BJ (cell line): ENCODE measurements around the gene HIVEP2. TPM values are rescaled to one million over a fixed set of nuclear protein-coding genes. Genes with fewer than 3 reads are reported as not detected.

Experiments used
- CTCF ChIA-PET: fragments of 350-600 bp; formaldehyde crosslinking; extraction: SDS; loops from one replicate; lab custom pipeline; 2021; ENCODE audit warnings: antibody characterized with exemption, inconsistent platforms; lab: Yijun Ruan, JAX
- POLR2A ChIA-PET: fragments of 300-600 bp; sonication (Branson Sonifier 250); formaldehyde crosslinking; extraction: SDS; loops from one replicate; lab custom pipeline; 2021; ENCODE audit warnings: antibody characterized with exemption; lab: Charles Lee
- DNase-seq: peaks from one replicate; pipeline ENCODE4 v3.0.0-alpha.2; 2011; ENCODE audit warnings: low read depth
- H3K27me3 ChIP-seq: 2 replicates; pipeline ENCODE4 v1.6.0; 2011; ENCODE audit warnings: low read length; ENCODE audit not compliant: control insufficient read depth, insufficient read depth
- H3K36me3 ChIP-seq: 2 replicates; pipeline ENCODE4 v1.5.1; 2011; ENCODE audit warnings: low read length; ENCODE audit not compliant: control insufficient read depth, insufficient read depth
- H3K4me3 ChIP-seq: 2 replicates; pipeline ENCODE4 v1.5.1; 2011; ENCODE audit warnings: low read depth, mild to moderate bottlenecking, control low read depth, low read length
- CTCF ChIP-seq: IDR thresholded peaks from 2 replicates; pipeline ENCODE4 v1.5.1; 2011; ENCODE audit warnings: low read depth, mild to moderate bottlenecking, control low read depth, inconsistent platforms, low read length, moderate library complexity; ENCODE audit not compliant: insufficient read depth
- polyA plus RNA-seq: library from polyadenylated mRNA; depleted of rRNA; stranded (reverse); fragments of >200 nt; gene quantifications from 2 replicates; pipeline ENCODE4 v1.2.3, GENCODE V29; 2011

Gene HIVEP2
- polyA plus RNA-seq, 1 experiment, result 3.7 TPM

- CTCF ChIA-PET, result no interaction called here
Observed at GRCh38 chr6:142850679-142851423, 94.1 kb downstream of the HIVEP2 start.

GRCh38 chr6:142848976-142849375, 96.0 kb downstream of the HIVEP2 start:
- Histone ChIP-seq H3K27me3 (no peaks in the 10 kb centered on the region), H3K36me3 (no peaks in the 10 kb centered on the region), H3K4me3 (no peak overlapping the region)
- no peak for TF ChIP-seq CTCF
- ChIA-PET POLR2A (no interaction called here), CTCF (no interaction called here)
- DNase-seq, result no peak

More at GRCh38 chr6:142850679-142851423, 94.1 kb downstream of the HIVEP2 start:
- DNase-seq, result no peak
- TF ChIP-seq CTCF, result no peak
- Histone ChIP-seq H3K36me3 (no peaks in the 10 kb centered on the region), H3K27me3 (no peaks in the 10 kb centered on the region), H3K4me3 (no peak overlapping the region)
- POLR2A ChIA-PET, result no interaction called here

- ChIA-PET POLR2A (no interaction called here), CTCF (no interaction called here)
- no peak for DNase-seq
- H3K27me3 ChIP-seq, result no peaks in the 10 kb centered on the region
- no peak for TF ChIP-seq CTCF
- no peak overlapping the region for H3K4me3 ChIP-seq
- no peaks in the 10 kb centered on the region for H3K36me3 ChIP-seq
Observed at GRCh38 chr6:142848156-142848555, 96.8 kb downstream of the HIVEP2 start.

GRCh38 chr6:142846883-142847287, 98.1 kb downstream of the HIVEP2 start:
- Histone ChIP-seq H3K36me3 (no peaks in the 10 kb centered on the region), H3K4me3 (no peak overlapping the region), H3K27me3 (no peaks in the 10 kb centered on the region)
- peak; percentile 67 for DNase-seq
- ChIA-PET CTCF (interaction anchor here (0.6 kb wide), 1 partner anchor 578 kb away, joined by 4 read pairs; no protein-coding TSS in a partner anchor), POLR2A (interaction anchor here (0.7 kb wide), 1 partner anchor 100 kb away, joined by 9 read pairs; no protein-coding TSS in a partner anchor)
- TF ChIP-seq CTCF, result no peak

- CTCF ChIA-PET, result interaction anchor here (0.6 kb wide), 1 partner anchor 579 kb away, joined by 4 read pairs; no protein-coding TSS in a partner anchor
- no peak overlapping the region for H3K4me3 ChIP-seq
- POLR2A ChIA-PET, result no interaction called here
Observed at GRCh38 chr6:142846459-142846831, 98.5 kb downstream of the HIVEP2 start.

More at GRCh38 chr6:142846459-142846831, 98.5 kb downstream of the HIVEP2 start:
- no peak for TF ChIP-seq CTCF
- no peak for DNase-seq
- H3K36me3 ChIP-seq, result no peaks in the 10 kb centered on the region
- H3K27me3 ChIP-seq, result no peaks in the 10 kb centered on the region
